A673 (cell line): Measurements from ENCODE around the gene FBLN1. TPM values are rescaled to one million over a fixed set of nuclear protein-coding genes. Genes with fewer than 3 reads are reported as not detected.

Experiments used
- BruUV-seq: library from RNA; stranded (reverse); fragments of 400-500 nt; replicated peaks from 2 replicates; lab custom pipeline; 2021; lab: Mats Ljungman, UMichigan
- CTCF ChIA-PET: fragments of 300-600 bp; sonication (Branson Sonifier 250); formaldehyde crosslinking; loops from one replicate; lab custom pipeline; 2022; ENCODE audit warnings: antibody characterized with exemption; lab: Charles Lee
- POLR2A ChIA-PET: fragments of 300-600 bp; sonication (Branson Sonifier 250); formaldehyde crosslinking; loops from one replicate; lab custom pipeline; 2022; ENCODE audit warnings: antibody characterized with exemption; ENCODE audit not compliant: low non-redundant PET; lab: Charles Lee
- DNase-seq: peaks from one replicate; pipeline ENCODE4 v3.0.0-alpha.2; 2015; ENCODE audit warnings: low spot score
- H3K27ac ChIP-seq: fragments of 200-600 bp; sonication (generic); 2 replicates; pipeline ENCODE4 v1.5.1; 2016; ENCODE audit warnings: mixed run types, low read depth, mild to moderate bottlenecking, mixed read lengths, antibody characterized with exemption, low read length; ENCODE audit not compliant: poor library complexity, severe bottlenecking
- H3K27me3 ChIP-seq: fragments of 200-600 bp; sonication (generic); replicated peaks from 2 replicates; pipeline ENCODE4 v1.6.1; 2017; ENCODE audit warnings: mixed run types, low read depth, mild to moderate bottlenecking, mixed read lengths, antibody characterized with exemption, low read length; ENCODE audit not compliant: insufficient read depth, poor library complexity
- H3K36me3 ChIP-seq: fragments of 200-600 bp; sonication (generic); 2 replicates; pipeline ENCODE4 v1.6.1; 2016; ENCODE audit warnings: mixed run types, mild to moderate bottlenecking, mixed read lengths, antibody characterized with exemption, low read length; ENCODE audit not compliant: insufficient read depth, poor library complexity, severe bottlenecking
- H3K4me1 ChIP-seq: fragments of 200-600 bp; sonication (generic); 2 replicates; pipeline ENCODE4 v1.6.1; 2017; ENCODE audit warnings: mixed run types, mild to moderate bottlenecking, mixed read lengths, antibody characterized with exemption, low read length; ENCODE audit not compliant: insufficient read depth, poor library complexity, severe bottlenecking
- H3K4me3 ChIP-seq: fragments of 200-600 bp; sonication (generic); 2 replicates; pipeline ENCODE4 v1.5.1; 2016; ENCODE audit warnings: low read depth, mixed run types, mild to moderate bottlenecking, mixed read lengths, low read length; ENCODE audit not compliant: poor library complexity, severe bottlenecking
- H3K9me3 ChIP-seq: fragments of 200-600 bp; sonication (generic); 2 replicates; pipeline ENCODE4 v1.6.1; 2016; ENCODE audit warnings: mixed run types, low read depth, mild to moderate bottlenecking, mixed read lengths, antibody characterized with exemption, low read length; ENCODE audit not compliant: poor library complexity, severe bottlenecking
- EZH2 ChIP-seq: fragments of 200-600 bp; sonication (generic); IDR thresholded peaks from 2 replicates; pipeline ENCODE4 v1.6.1; 2017; ENCODE audit warnings: borderline replicate concordance, low read depth, mild to moderate bottlenecking, mixed read lengths, antibody characterized with exemption, low read length; ENCODE audit not compliant: poor library complexity, severe bottlenecking
- intact Hi-C: fragments of 100-400 bp; cut with micrococcal nuclease; formaldehyde crosslinking; loops from one replicate; pipeline ENCODE4 v1.10.0; 2022; ENCODE audit not compliant: unreplicated experiment
- total RNA-seq: library from RNA; stranded (reverse); gene quantifications from 2 replicates; pipeline ENCODE4 v1.2.3, GENCODE V29; 2021
- TF ChIP-seq, protein P1 (sequence below): fragments of 300-800, 200-600 bp; sonication (generic); conservative IDR thresholded peaks from 2 replicates; pipeline ENCODE4 v1.5.1; 2017; ENCODE audit warnings: low read depth, mild to moderate bottlenecking, antibody characterized with exemption, low read length, moderate library complexity, mixed read lengths

FBLN1 gene
- total RNA-seq, 1 experiment from 2014 or later: 96.4 TPM

GRCh38 chr22:45454275-45454674 lies 48.4 kb upstream of the FBLN1 start:
- POLR2A ChIA-PET: interaction anchor here (0.6 kb wide), 1 partner anchor 119 kb away, joined by 4 read pairs; no protein-coding TSS in a partner anchor
- CTCF ChIA-PET: no interaction called here

DNA sequence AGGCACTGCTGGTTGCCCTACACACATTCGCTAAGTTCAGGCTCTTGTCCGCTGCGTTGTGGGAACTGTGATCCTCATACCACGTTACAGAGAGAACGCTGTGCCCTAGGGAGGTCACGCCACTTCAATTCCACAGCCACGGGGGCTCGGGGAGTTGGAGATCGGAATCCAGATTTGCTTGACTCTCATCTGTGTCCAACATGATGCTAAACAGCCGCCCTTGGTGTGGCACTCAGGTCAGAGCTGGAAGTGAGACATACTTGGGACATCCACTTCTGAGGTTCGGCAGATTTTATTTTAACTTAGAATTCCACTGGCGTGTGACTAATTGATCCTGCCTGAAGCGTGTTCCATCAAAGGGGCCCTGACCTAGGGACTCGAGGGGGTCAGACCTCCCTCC lies 47.5 kb upstream of the FBLN1 start:
- DNase-seq: no peak
- H3K4me3 ChIP-seq: no peak overlapping the region
- no peaks in the 10 kb centered on the region for H3K27me3 ChIP-seq
- no peak for TF ChIP-seq EZH2
- TF ChIP-seq, protein P1, sequence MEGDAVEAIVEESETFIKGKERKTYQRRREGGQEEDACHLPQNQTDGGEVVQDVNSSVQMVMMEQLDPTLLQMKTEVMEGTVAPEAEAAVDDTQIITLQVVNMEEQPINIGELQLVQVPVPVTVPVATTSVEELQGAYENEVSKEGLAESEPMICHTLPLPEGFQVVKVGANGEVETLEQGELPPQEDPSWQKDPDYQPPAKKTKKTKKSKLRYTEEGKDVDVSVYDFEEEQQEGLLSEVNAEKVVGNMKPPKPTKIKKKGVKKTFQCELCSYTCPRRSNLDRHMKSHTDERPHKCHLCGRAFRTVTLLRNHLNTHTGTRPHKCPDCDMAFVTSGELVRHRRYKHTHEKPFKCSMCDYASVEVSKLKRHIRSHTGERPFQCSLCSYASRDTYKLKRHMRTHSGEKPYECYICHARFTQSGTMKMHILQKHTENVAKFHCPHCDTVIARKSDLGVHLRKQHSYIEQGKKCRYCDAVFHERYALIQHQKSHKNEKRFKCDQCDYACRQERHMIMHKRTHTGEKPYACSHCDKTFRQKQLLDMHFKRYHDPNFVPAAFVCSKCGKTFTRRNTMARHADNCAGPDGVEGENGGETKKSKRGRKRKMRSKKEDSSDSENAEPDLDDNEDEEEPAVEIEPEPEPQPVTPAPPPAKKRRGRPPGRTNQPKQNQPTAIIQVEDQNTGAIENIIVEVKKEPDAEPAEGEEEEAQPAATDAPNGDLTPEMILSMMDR: no peak
- H3K4me1 ChIP-seq: no peaks in the 10 kb centered on the region
- intact Hi-C loops: no loop called here
- BruUV-seq: no TSS peak
- no peak overlapping the region for H3K27ac ChIP-seq
- POLR2A ChIA-PET: no interaction called here
- H3K9me3 ChIP-seq: no peaks in the 10 kb centered on the region
- CTCF ChIA-PET: no interaction called here
- no peaks in the 10 kb centered on the region for H3K36me3 ChIP-seq

More at GRCh38 chr22:45454275-45454674, 48.4 kb upstream of the FBLN1 start:
- H3K9me3 ChIP-seq: no peaks in the 10 kb centered on the region
- no peak for TF ChIP-seq EZH2
- TF ChIP-seq, protein P1: no peak
- no peak for DNase-seq
- H3K27ac ChIP-seq: no peak overlapping the region
- intact Hi-C loops: no loop called here
- no peaks in the 10 kb centered on the region for H3K36me3 ChIP-seq
- H3K4me1 ChIP-seq: no peaks in the 10 kb centered on the region
- no peaks in the 10 kb centered on the region for H3K27me3 ChIP-seq
- no TSS peak for BruUV-seq
- H3K4me3 ChIP-seq: no peak overlapping the region

GRCh38 chr22:45455621-45456020 lies 47.1 kb upstream of the FBLN1 start:
- no peaks in the 10 kb centered on the region for H3K4me1 ChIP-seq
- H3K4me3 ChIP-seq: no peak overlapping the region
- H3K36me3 ChIP-seq: no peaks in the 10 kb centered on the region
- TF ChIP-seq, protein P1: no peak
- no peak for TF ChIP-seq EZH2
- POLR2A ChIA-PET: no interaction called here
- intact Hi-C loops: no loop called here
- H3K27me3 ChIP-seq: no peaks in the 10 kb centered on the region
- no TSS peak for BruUV-seq
- no peaks in the 10 kb centered on the region for H3K9me3 ChIP-seq
- DNase-seq: no peak
- CTCF ChIA-PET: no interaction called here
- H3K27ac ChIP-seq: no peak overlapping the region
